Superior temporal gyrus (tissue), 1 donor: Measurements from ENCODE around the gene VCAN.
A peak's percentile ranks its signal among the peaks of the same experiment; 100 is the strongest.

Experiments used
- DNase-seq: peaks from one replicate; pipeline ENCODE4 v3.0.0-alpha.2; 2016; ENCODE audit errors: extremely low spot score

VCAN gene

DNA sequence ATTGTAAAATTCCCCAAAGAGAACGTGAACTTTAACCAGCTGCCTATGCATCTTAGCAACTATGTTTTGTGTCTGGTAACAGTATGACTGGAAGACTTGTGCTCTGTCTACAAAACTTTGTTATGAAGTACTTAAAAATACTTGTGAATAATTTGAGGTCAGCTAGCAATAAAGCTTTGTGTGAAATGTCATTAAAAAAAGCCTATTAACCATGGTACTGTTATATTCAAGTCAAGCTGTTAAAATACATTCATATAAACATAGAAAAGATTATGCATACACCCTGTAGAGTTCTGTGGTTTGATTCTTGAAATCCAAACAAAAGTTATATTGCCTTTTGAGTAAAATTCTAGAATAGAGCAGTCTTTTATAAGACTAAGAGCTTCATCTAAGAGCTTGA is 60.1 kb downstream of the VCAN start:
- DNase-seq, result no peak

DNA sequence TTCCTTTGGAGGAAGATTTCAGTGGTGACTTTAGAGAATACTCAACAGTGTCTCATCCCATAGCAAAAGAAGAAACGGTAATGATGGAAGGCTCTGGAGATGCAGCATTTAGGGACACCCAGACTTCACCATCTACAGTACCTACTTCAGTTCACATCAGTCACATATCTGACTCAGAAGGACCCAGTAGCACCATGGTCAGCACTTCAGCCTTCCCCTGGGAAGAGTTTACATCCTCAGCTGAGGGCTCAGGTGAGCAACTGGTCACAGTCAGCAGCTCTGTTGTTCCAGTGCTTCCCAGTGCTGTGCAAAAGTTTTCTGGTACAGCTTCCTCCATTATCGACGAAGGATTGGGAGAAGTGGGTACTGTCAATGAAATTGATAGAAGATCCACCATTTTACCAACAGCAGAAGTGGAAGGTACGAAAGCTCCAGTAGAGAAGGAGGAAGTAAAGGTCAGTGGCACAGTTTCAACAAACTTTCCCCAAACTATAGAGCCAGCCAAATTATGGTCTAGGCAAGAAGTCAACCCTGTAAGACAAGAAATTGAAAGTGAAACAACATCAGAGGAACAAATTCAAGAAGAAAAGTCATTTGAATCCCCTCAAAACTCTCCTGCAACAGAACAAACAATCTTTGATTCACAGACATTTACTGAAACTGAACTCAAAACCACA is 67.4 kb downstream of the VCAN start:
- no peak for DNase-seq

GRCh38 chr5:83539463-83539790 is 67.9 kb downstream of the VCAN start:
- DNase-seq, result no peak

GRCh38 chr5:83540105-83540504 is 68.6 kb downstream of the VCAN start:
- DNase-seq, result no peak

GRCh38 chr5:83540783-83541182 is 69.2 kb downstream of the VCAN start:
- DNase-seq, result no peak

- no peak for DNase-seq
Measured at GRCh38 chr5:83542839-83543238, 71.3 kb downstream of the VCAN start.

- no peak for DNase-seq
Measured at GRCh38 chr5:83543898-83544297, 72.4 kb downstream of the VCAN start.

- no peak for DNase-seq
Measured at GRCh38 chr5:83547161-83547560, 75.6 kb downstream of the VCAN start.

- DNase-seq, result no peak
Measured at GRCh38 chr5:83547889-83548288, 76.3 kb downstream of the VCAN start.

DNA sequence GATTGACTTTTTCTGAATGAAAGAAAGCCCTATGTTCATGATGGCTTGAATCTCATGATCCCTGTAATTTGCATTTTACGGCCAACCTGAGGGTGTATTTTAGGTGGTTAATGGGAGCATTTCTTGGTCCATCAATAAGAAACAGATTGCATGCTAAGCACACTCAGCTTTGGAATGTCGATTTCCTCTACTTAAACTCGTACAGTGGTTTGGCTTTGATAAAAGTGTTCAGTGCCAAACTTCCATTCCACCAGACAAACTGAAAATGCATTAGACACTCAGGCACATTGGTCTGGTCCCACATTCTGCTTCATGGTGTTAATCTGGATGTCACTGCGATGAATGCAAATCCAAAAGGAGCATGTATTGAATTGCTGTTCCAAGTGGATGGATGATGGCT is 77.0 kb downstream of the VCAN start:
- DNase-seq, result no peak

- DNase-seq, result no peak
Measured at GRCh38 chr5:83549076-83549475, 77.5 kb downstream of the VCAN start.

GRCh38 chr5:83549674-83550073 is 78.1 kb downstream of the VCAN start:
- DNase-seq, result no peak

- no peak for DNase-seq
Measured at GRCh38 chr5:83551821-83552220, 80.3 kb downstream of the VCAN start.

DNA sequence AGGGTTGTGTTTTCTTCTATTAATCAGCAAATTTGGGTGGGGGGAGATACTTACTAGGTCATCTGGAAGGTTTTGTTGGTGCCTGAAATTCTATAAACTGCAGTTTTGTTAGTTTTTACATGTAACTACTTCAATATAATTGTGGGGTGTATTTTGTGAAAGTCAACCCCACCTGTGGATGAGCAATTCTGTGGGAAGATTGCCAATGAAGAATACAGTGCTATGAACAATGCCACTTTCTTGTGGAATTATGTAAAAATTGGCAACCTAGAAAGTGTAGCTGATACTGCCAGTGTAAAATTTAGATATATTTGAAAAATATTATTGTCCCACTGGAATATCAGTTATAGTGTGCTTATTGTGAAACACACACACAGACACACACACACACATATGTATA is 80.7 kb downstream of the VCAN start:
- no peak for DNase-seq

- DNase-seq, result no peak
Measured at GRCh38 chr5:83553000-83553486, 81.5 kb downstream of the VCAN start.

DNA sequence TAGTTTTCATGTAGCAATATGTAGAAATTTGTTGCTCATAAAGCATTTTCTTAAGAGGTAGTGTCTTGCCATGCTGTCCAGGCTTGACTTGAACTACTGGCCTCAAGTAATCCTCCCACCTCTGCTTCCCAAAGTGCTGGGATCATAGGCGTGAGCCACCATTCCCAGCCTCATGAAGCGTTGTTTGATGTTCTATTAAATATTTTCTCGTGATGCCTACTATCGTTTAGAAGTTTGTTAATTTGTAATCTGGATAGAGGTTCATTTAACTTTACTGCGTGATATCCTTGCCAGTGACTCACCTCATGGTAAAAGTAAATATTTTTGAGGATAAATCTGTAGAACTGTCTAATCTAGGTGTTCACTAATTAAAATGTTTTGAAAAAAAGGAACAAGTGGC is 82.6 kb downstream of the VCAN start:
- no peak for DNase-seq

DNA sequence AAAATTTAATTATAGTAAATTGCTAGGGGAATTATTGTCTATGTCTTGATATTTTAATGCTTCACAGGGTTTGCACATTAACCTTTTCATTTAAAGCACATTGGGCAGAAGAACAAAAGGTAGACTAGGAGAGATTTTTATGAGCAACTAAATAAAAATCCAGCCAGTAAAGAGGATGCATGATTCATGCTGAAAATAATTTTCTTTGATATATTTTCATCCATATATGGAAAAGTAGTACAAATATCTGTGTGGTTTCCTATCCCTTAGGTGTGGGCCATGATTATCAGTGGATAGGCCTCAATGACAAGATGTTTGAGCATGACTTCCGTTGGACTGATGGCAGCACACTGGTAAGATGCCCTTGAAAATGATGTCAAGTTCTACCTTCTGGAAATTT is 83.1 kb downstream of the VCAN start:
- no peak for DNase-seq

DNA sequence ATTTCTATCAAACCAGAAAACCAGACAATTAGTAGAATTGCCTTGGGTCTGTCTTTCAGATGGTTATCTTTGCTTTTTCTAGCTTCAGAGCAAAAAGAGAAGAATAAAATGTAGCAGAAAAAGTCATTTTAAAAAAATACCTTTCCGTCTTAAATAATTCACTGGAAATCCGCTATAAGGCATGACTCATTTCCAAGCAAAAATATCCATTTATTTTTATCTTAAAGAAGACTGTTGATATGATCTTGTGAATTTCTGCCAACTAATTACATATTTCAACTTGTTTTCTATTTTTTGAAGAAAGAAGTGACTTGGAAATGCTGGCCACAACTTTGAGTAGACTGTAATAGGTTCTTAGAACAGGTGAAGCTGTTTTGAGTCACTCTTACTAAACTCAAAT is 83.7 kb downstream of the VCAN start:
- no peak for DNase-seq

GRCh38 chr5:83556190-83556589 is 84.6 kb downstream of the VCAN start:
- no peak for DNase-seq

DNA sequence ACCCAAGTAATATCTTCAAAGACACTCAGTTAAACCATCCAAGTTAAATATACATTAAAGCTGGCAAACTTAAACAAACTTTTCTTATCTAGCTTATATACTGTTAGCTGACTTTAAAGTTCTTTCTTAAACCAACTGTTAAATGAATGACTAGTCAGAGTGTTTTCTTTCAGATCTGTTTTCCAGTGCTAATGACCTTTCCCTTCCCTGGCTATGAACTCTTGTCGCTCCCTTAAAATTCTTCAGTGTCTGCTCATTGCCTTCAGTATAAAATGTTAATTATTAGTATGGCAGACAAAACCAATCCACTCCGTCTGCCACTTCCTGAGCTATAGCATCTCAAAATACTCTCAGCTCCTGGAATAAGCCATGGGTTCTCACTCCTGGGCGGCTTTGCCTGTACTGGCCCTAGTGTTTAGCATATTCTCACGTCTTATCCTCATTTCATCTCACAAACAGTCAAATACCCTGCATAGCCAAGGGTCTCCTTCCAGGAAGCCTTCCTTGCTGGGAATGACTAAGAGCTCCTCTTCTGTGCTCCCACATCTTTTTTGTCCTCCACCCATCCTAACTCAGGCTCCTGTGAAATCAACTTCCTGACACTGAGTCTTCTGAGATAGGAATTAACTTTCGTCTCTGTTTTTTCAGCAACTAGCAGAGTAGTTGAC is 87.7 kb downstream of the VCAN start:
- DNase-seq, result no peak

DNA sequence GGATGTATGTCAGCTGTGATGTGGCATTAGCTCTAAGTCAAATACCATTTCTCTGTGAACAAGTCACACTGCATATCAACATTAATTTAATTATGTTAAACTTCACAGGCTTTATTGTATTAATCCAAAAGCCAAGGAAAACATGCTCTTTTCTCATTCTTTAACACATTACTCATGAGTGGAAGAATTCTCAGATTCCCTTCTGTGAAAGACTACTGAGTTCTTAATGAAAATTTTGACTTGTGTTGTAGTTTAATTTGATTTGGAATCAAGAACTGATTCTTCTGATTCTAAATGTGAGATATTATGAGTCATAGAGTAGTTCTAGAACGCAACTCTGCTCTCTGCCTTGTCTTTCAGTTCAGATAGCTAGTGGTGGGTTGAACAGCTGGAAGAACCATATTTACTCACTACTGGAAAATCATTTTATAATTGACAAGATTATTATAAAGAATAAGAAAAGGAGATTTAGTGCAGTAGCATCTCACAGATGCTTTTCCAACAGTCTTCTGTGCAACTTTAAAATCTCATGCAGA is 90.6 kb downstream of the VCAN start:
- DNase-seq, result peak; percentile 55

- DNase-seq, result peak; percentile 88
Measured at GRCh38 chr5:83562791-83563557, 91.4 kb downstream of the VCAN start.

- no peak for DNase-seq
Measured at GRCh38 chr5:83563631-83564030, 92.1 kb downstream of the VCAN start.
